Progenitor cell of endocrine pancreas (in vitro differentiated cells): ENCODE results near the gene ANKS1A. TPM values are rescaled to one million over a fixed set of nuclear protein-coding genes. Genes with fewer than 3 reads are reported as not detected.

Experiments
- DNase-seq: peaks from one replicate; pipeline ENCODE4 v3.0.0; 2021; ENCODE audit warnings: low spot score; ENCODE audit not compliant: unreplicated experiment
- H3K27ac Mint-ChIP-seq: 2 replicates; pipeline ENCODE4 v1.8.0; 2021; ENCODE audit warnings: mild to moderate bottlenecking, moderate library complexity, mixed read lengths
- H3K27me3 Mint-ChIP-seq: 2 replicates; pipeline ENCODE4 v1.8.0; 2021; ENCODE audit warnings: mixed read lengths
- H3K36me3 Mint-ChIP-seq: 2 replicates; pipeline ENCODE4 v1.8.0; 2022; ENCODE audit warnings: mixed read lengths; ENCODE audit not compliant: insufficient read depth
- H3K4me1 Mint-ChIP-seq: 2 replicates; pipeline ENCODE4 v1.8.0; 2021; ENCODE audit warnings: low read depth, mixed read lengths
- H3K4me3 Mint-ChIP-seq: 2 replicates; pipeline ENCODE4 v1.8.0; 2021; ENCODE audit warnings: low read depth, mild to moderate bottlenecking, moderate library complexity, mixed read lengths
- H3K9me3 Mint-ChIP-seq: 2 replicates; pipeline ENCODE4 v1.8.0; 2021; ENCODE audit warnings: low read depth, mixed read lengths
- CTCF ChIP-seq: fragments of 200-600 bp; sonication (generic); IDR thresholded peaks from one replicate; pipeline ENCODE4 v1.5.0; 2021; ENCODE audit warnings: antibody characterized with exemption, mild to moderate bottlenecking; ENCODE audit not compliant: unreplicated experiment
- total RNA-seq: library from RNA; stranded (reverse); gene quantifications from 2 replicates; pipeline ENCODE4 v1.2.1, GENCODE V29; 2021

Gene ANKS1A
- total RNA-seq, 1 donor from 2014 or later, result 36.4 TPM

- Mint-ChIP-seq H3K4me1 (no peaks in the 10 kb centered on the region), H3K27me3 (no peaks in the 10 kb centered on the region), H3K27ac (no peak overlapping the region), H3K4me3 (no peak overlapping the region), H3K36me3 (peaks cover 5% of the 10 kb centered on the region), H3K9me3 (no peaks in the 10 kb centered on the region)
- no peak for DNase-seq
- TF ChIP-seq CTCF, result no peak
Observed at GRCh38 chr6:34981366-34981765, 92.3 kb downstream of the ANKS1A start.

- TF ChIP-seq CTCF, result no peak
- no peak for DNase-seq
- H3K27me3 Mint-ChIP-seq, result no peaks in the 10 kb centered on the region
- no peak overlapping the region for H3K4me3 Mint-ChIP-seq
- H3K9me3 Mint-ChIP-seq, result no peaks in the 10 kb centered on the region
- peaks cover 6% of the 10 kb centered on the region for H3K36me3 Mint-ChIP-seq
- no peak overlapping the region for H3K27ac Mint-ChIP-seq
- no peaks in the 10 kb centered on the region for H3K4me1 Mint-ChIP-seq
Observed at GRCh38 chr6:34981951-34982350, 92.9 kb downstream of the ANKS1A start.

- peaks cover 3% of the 10 kb centered on the region for H3K4me1 Mint-ChIP-seq
- no peak overlapping the region for H3K4me3 Mint-ChIP-seq
- peaks cover 6% of the 10 kb centered on the region for H3K36me3 Mint-ChIP-seq
- no peaks in the 10 kb centered on the region for H3K27me3 Mint-ChIP-seq
- DNase-seq, result no peak
- no peaks in the 10 kb centered on the region for H3K9me3 Mint-ChIP-seq
- H3K27ac Mint-ChIP-seq, result no peak overlapping the region
- TF ChIP-seq CTCF, result no peak
Observed at GRCh38 chr6:34982424-34982852, 93.4 kb downstream of the ANKS1A start.

GRCh38 chr6:34984416-34984815 lies 95.4 kb downstream of the ANKS1A start:
- peaks cover 9% of the 10 kb centered on the region for H3K36me3 Mint-ChIP-seq
- H3K27me3 Mint-ChIP-seq, result no peaks in the 10 kb centered on the region
- H3K9me3 Mint-ChIP-seq, result no peaks in the 10 kb centered on the region
- H3K4me3 Mint-ChIP-seq, result no peak overlapping the region
- DNase-seq, result no peak
- peaks cover 3% of the 10 kb centered on the region for H3K4me1 Mint-ChIP-seq
- no peak overlapping the region for H3K27ac Mint-ChIP-seq
- no peak for TF ChIP-seq CTCF

- no peaks in the 10 kb centered on the region for H3K9me3 Mint-ChIP-seq
- TF ChIP-seq CTCF, result no peak
- H3K27me3 Mint-ChIP-seq, result no peaks in the 10 kb centered on the region
- no peak overlapping the region for H3K4me3 Mint-ChIP-seq
- H3K27ac Mint-ChIP-seq, result no peak overlapping the region
- no peak for DNase-seq
- H3K36me3 Mint-ChIP-seq, result peaks cover 12% of the 10 kb centered on the region
- H3K4me1 Mint-ChIP-seq, result peaks cover 3% of the 10 kb centered on the region
Observed at GRCh38 chr6:34985236-34985635, 96.2 kb downstream of the ANKS1A start.
